Bone marrow (tissue), 2 donors: Measurements from ENCODE around the gene SPATA17.

Experiments used
- DNase-seq, 2 donors: peaks; one replicate each; lab custom pipeline; 2025; lab: John Stamatoyannopoulos, UW

SPATA17 gene

GRCh38 chr1:217917281-217917887, 286.2 kb downstream of the SPATA17 start:
- no peak for DNase-seq

GRCh38 chr1:217919683-217920388, 288.7 kb downstream of the SPATA17 start:
- no peak for DNase-seq
